ENCODE data around the gene CHTF8.

DNA sequence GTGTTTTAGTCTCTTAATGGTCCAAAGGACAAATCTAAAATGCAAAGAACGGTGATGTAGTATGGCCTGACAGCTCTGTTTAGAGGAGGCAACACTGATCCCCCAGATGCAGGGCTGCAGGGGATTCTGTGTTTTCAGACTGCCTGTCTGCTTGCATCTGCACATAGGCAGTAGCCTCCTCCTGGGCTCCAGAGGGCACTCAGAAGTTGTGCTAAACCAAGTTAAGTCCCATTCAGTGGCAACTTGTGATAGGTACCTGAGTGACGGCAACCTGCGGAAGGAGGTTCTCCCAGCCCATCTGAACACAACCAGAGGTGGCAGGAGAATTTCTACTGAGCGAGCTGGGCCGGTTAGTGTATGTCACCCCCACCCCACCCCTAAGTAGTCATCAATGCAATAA lies 17.0 kb downstream of the CHTF8 start:
- TF ChIP-seq FOXP2 (optimal IDR thresholded peaks at IDR 0.05; ENCODE audit: control extremely low read depth, extremely low read length, insufficient read depth) (no peak), EZH2 (IDR thresholded peaks at IDR 0.05) (no peak), POLR2AphosphoS5 (IDR thresholded peaks at IDR 0.05; ENCODE audit: borderline replicate concordance, low read depth, low read length) (no peak)
